Measurements from ENCODE around the gene MRPS12. TPM values are rescaled to one million over a fixed set of nuclear protein-coding genes. Genes with fewer than 3 reads are reported as not detected.
"Not testable (repeated sequence)": the region's sequence is repeated elsewhere in the genome, so short reads cannot be mapped to it uniquely, and the experiment has no call there.

The MRPS12 gene
- 10 to 100 TPM; 25.4 to 78.2 (median 70.1) TPM for polyA plus RNA-seq
- long read RNA-seq, donor 1, transcript MRPS12-203 (2 exons, 1,220 nt) = minor isoform, 7 of 38 reads
- long read RNA-seq, donor 1, transcript MRPS12-201 (3 exons, 1,207 nt) = major isoform, 29 of 38 reads
- long read RNA-seq, donor 1, partial matches to known transcripts = 0 of 38 reads
- long read RNA-seq, donor 1, other reads (novel, unspliced or antisense) = 0 of 38 reads
- long read RNA-seq, donor 2, transcript MRPS12-201 (3 exons, 1,207 nt) = major isoform, 11 of 13 reads
- long read RNA-seq, donor 2, partial matches to known transcripts = 0 of 13 reads
- long read RNA-seq, donor 2, other reads (novel, unspliced or antisense) = 0 of 13 reads
- long read RNA-seq, donor 3, transcript MRPS12-201 (3 exons, 1,207 nt) = major isoform, 8 of 14 reads
- long read RNA-seq, donor 3, partial matches to known transcripts = 0 of 14 reads
- long read RNA-seq, donor 3, other reads (novel, unspliced or antisense) = 0 of 14 reads
- long read RNA-seq, donor 4 = 0 reads
- long read RNA-seq, donor 5, partial matches to known transcripts = 0 of 6 reads
- long read RNA-seq, donor 5, other reads (novel, unspliced or antisense) = 0 of 6 reads
- long read RNA-seq, donor 6, transcript MRPS12-201 (3 exons, 1,207 nt) = major isoform, 7 of 10 reads
- long read RNA-seq, donor 6, partial matches to known transcripts = 0 of 10 reads
- long read RNA-seq, donor 6, other reads (novel, unspliced or antisense) = 0 of 10 reads
- long read RNA-seq, donor 7, transcript MRPS12-201 (3 exons, 1,207 nt) = major isoform, 21 of 33 reads
- long read RNA-seq, donor 7, transcript MRPS12-203 (2 exons, 1,220 nt) = minor isoform, 5 of 33 reads
- long read RNA-seq, donor 7, transcript MRPS12-202 (3 exons, 929 nt) = minor isoform, 7 of 33 reads
- long read RNA-seq, donor 7, partial matches to known transcripts = 0 of 33 reads
- long read RNA-seq, donor 7, other reads (novel, unspliced or antisense) = 0 of 33 reads
- long read RNA-seq, donor 8, partial matches to known transcripts = 0 of 1 reads
- long read RNA-seq, donor 8, other reads (novel, unspliced or antisense) = 0 of 1 reads
- long read RNA-seq, donor 9, partial matches to known transcripts = 0 of 3 reads
- long read RNA-seq, donor 9, other reads (novel, unspliced or antisense) = 0 of 3 reads
- long read RNA-seq, donor 10, transcript MRPS12-201 (3 exons, 1,207 nt) = major isoform, 13 of 15 reads
- long read RNA-seq, donor 10, partial matches to known transcripts = 0 of 15 reads
- long read RNA-seq, donor 10, other reads (novel, unspliced or antisense) = 0 of 15 reads

GRCh38 chr19:38930776-38931520 is at the start of gene MRPS12:
TSS of gene MRPS12 (plus strand) at chr19:38930944. CDS start at chr19:38931295, 351 bp downstream.
- H3K27me3 ChIP-seq (ENCODE audit: control insufficient read depth in 3 of 3, insufficient read depth in 3 of 3, low read length in 3 of 3) = no peaks in the 10 kb centered on the region
- peaks cover 0 to 7% (median 2%) of the 10 kb centered on the region in 3 donors for H3K4me1 ChIP-seq (ENCODE audit: control insufficient read depth in 3 of 3, insufficient read depth in 2 of 3, low read depth in 1 of 3, low read length in 2 of 3)
- peaks cover 0 to 19% of the 10 kb centered on the region in 2 donors for H3K9me3 ChIP-seq (ENCODE audit: control insufficient read depth in 2 of 2, insufficient read depth in 1 of 2, low read depth in 1 of 2, low read length in 1 of 2)
- DNase-seq = peak; percentile 99 to 100
- WGBS, 3 donors = 0% methylated on average over 40 of the region's 40 CpGs
- peak within 1 kb of the TSS; percentile 44 to 98 (median 63) for H3K4me3 ChIP-seq (ENCODE audit: low read depth in 1 of 3, low read length in 3 of 3)
- H3K36me3 ChIP-seq (ENCODE audit: control insufficient read depth in 3 of 3, insufficient read depth in 2 of 3, low read depth in 1 of 3, low read length in 3 of 3) = peaks cover 0 to 55% (median 0%) of the 10 kb centered on the region in 3 donors
- peak within 1 kb of the TSS; percentile 56 to 93 (median 82) for H3K27ac ChIP-seq (ENCODE audit: low read depth in 1 of 3, low read length in 2 of 3)
- peak; percentile 44 for FAIRE-seq

DNA sequence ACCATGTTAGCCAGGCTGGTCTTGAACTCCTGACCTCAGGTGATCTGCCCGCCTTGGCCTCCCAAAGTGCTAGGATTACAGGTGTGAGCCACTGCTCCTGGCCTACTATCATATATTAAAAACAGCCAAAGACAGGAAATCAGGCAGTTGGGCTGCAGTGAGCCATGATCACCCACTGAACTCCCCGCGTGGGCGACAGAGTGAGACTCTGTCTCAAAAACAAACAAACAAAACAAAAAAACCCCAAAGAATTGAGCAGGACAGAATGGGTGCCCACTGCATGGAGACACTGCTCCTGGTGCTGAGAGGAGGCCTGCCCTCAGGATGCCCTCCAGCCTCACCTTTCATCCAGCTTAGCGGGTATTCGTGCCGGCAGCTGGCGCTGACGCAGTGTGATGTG is 47.5 kb upstream of the MRPS12 start:
- no peaks in the 10 kb centered on the region for H3K27me3 ChIP-seq (ENCODE audit: control insufficient read depth in 3 of 3, insufficient read depth in 3 of 3, low read length in 3 of 3)
- peaks cover 6 to 33% (median 8%) of the 10 kb centered on the region in 3 donors for H3K4me1 ChIP-seq (ENCODE audit: control insufficient read depth in 3 of 3, insufficient read depth in 2 of 3, low read depth in 1 of 3, low read length in 2 of 3)
- no peak overlapping the region for H3K27ac ChIP-seq (ENCODE audit: low read depth in 1 of 3, low read length in 2 of 3)
- H3K4me3 ChIP-seq (ENCODE audit: low read depth in 1 of 3, low read length in 3 of 3) = no peak overlapping the region
- FAIRE-seq (no peak), DNase-seq (no peak)
- WGBS, 3 donors = 95 to 96% (median 96%) methylated on average over 9 of the region's 9 CpGs
- peaks cover 0 to 60% (median 2%) of the 10 kb centered on the region in 3 donors for H3K36me3 ChIP-seq (ENCODE audit: control insufficient read depth in 3 of 3, insufficient read depth in 2 of 3, low read depth in 1 of 3, low read length in 3 of 3)
- H3K9me3 ChIP-seq (ENCODE audit: control insufficient read depth in 2 of 2, insufficient read depth in 1 of 2, low read depth in 1 of 2, low read length in 1 of 2) = no peaks in the 10 kb centered on the region

- not testable (repeated sequence) for H3K27me3 ChIP-seq (ENCODE audit: control insufficient read depth in 3 of 3, insufficient read depth in 3 of 3, low read length in 3 of 3); DNase-seq; FAIRE-seq; H3K4me3 ChIP-seq (ENCODE audit: low read depth in 1 of 3, low read length in 3 of 3); H3K27ac ChIP-seq (ENCODE audit: low read depth in 1 of 3, low read length in 2 of 3); H3K9me3 ChIP-seq (ENCODE audit: control insufficient read depth in 2 of 2, insufficient read depth in 1 of 2, low read depth in 1 of 2, low read length in 1 of 2)
- WGBS, 3 donors = 96 to 98% (median 98%) methylated on average over 3 of the region's 3 CpGs
- peaks cover 5 to 67% (median 6%) of the 10 kb centered on the region in 3 donors for H3K36me3 ChIP-seq (ENCODE audit: control insufficient read depth in 3 of 3, insufficient read depth in 2 of 3, low read depth in 1 of 3, low read length in 3 of 3)
- peaks cover 0 to 19% (median 0%) of the 10 kb centered on the region in 3 donors for H3K4me1 ChIP-seq (ENCODE audit: control insufficient read depth in 3 of 3, insufficient read depth in 2 of 3, low read depth in 1 of 3, low read length in 2 of 3)
These were observed 46.1 kb upstream of the MRPS12 start for GRCh38 chr19:38884691-38885090.

DNA sequence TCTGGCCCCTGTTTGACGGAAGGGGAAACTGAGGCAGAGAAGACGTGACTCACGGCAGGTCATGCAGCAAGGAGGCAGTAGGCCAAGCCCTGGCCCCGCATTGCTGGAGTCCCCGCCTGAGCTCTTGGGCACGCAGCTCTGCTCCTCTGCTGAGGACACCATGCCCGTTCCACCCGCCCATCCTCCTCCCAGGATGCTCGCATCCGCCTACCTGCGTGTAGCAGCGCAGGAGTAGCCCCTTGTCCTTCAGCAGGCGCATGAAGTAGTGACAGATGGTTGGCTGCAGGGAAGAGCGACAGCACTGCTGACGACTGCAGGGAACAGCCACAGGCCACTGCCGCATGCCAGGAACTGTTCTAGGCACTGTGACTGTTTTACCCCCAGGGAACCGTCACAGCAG is 41.9 kb upstream of the MRPS12 start:
- no peak for DNase-seq
- Histone ChIP-seq H3K4me1 (ENCODE audit: control insufficient read depth in 3 of 3, insufficient read depth in 2 of 3, low read depth in 1 of 3, low read length in 2 of 3) (no peaks in the 10 kb centered on the region), H3K4me3 (ENCODE audit: low read depth in 1 of 3, low read length in 3 of 3) (no peak overlapping the region), H3K27me3 (ENCODE audit: control insufficient read depth in 3 of 3, insufficient read depth in 3 of 3, low read length in 3 of 3) (no peaks in the 10 kb centered on the region), H3K9me3 (ENCODE audit: control insufficient read depth in 2 of 2, insufficient read depth in 1 of 2, low read depth in 1 of 2, low read length in 1 of 2) (no peaks in the 10 kb centered on the region), H3K27ac (ENCODE audit: low read depth in 1 of 3, low read length in 2 of 3) (no peak overlapping the region), H3K36me3 (ENCODE audit: control insufficient read depth in 3 of 3, insufficient read depth in 2 of 3, low read depth in 1 of 3, low read length in 3 of 3) (peaks cover 3 to 71% (median 8%) of the 10 kb centered on the region in 3 donors)
- no peak for FAIRE-seq
- WGBS, 3 donors = 92 to 97% (median 93%) methylated on average over 16 to 17 of the region's 17 CpGs

DNA sequence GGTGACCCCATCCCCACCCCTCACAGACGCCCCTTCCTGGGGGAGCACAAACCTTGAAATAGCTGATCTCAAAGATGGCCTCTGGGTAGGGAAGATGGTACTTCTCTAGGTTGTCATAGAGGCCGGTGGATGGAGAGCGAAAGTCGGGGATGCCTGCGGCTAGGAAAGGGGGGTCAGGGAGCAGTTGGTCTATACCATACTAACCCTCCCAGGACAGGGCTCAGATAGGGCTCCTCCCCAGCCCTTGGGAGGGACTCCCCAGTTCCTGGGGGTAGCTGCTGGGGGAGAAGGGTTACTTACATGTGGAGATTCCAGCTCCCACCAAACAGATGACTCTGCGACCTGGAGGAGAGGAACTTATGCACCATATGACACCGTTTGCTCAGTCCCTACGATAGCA is 40.9 kb upstream of the MRPS12 start:
- Histone ChIP-seq H3K4me3 (ENCODE audit: low read depth in 1 of 3, low read length in 3 of 3) (no peak overlapping the region), H3K27me3 (ENCODE audit: control insufficient read depth in 3 of 3, insufficient read depth in 3 of 3, low read length in 3 of 3) (no peaks in the 10 kb centered on the region), H3K9me3 (ENCODE audit: control insufficient read depth in 2 of 2, insufficient read depth in 1 of 2, low read depth in 1 of 2, low read length in 1 of 2) (no peaks in the 10 kb centered on the region), H3K36me3 (ENCODE audit: control insufficient read depth in 3 of 3, insufficient read depth in 2 of 3, low read depth in 1 of 3, low read length in 3 of 3) (peaks cover 3 to 75% (median 8%) of the 10 kb centered on the region in 3 donors), H3K4me1 (ENCODE audit: control insufficient read depth in 3 of 3, insufficient read depth in 2 of 3, low read depth in 1 of 3, low read length in 2 of 3) (no peaks in the 10 kb centered on the region), H3K27ac (ENCODE audit: low read depth in 1 of 3, low read length in 2 of 3) (no peak overlapping the region)
- WGBS, 3 donors = 91 to 94% (median 93%) methylated on average over 8 of the region's 8 CpGs
- FAIRE-seq = no peak
- no peak for DNase-seq

DNA sequence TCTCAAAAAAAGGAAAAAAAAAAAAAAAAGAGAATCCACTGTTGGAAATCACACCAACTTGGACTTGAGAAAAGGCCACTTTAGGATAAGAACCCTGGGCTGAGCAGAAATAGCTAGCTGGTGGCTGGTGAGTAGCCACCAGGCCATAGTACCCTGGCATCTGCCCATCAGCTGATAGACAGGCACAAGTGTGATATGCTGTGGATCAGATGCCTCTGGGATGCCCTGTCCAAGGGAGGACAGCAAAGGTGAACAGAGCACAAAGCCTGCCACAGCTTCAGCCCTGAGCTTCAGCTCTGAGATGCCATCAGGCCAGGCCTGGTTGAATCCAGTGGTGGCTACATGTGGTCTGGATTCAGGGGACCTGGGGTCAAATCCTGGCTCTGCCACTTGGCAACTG is 40.1 kb upstream of the MRPS12 start:
- Histone ChIP-seq H3K27ac (ENCODE audit: low read depth in 1 of 3, low read length in 2 of 3) (no peak overlapping the region), H3K4me3 (ENCODE audit: low read depth in 1 of 3, low read length in 3 of 3) (no peak overlapping the region), H3K9me3 (ENCODE audit: control insufficient read depth in 2 of 2, insufficient read depth in 1 of 2, low read depth in 1 of 2, low read length in 1 of 2) (no peaks in the 10 kb centered on the region), H3K27me3 (ENCODE audit: control insufficient read depth in 3 of 3, insufficient read depth in 3 of 3, low read length in 3 of 3) (no peaks in the 10 kb centered on the region), H3K36me3 (ENCODE audit: control insufficient read depth in 3 of 3, insufficient read depth in 2 of 3, low read depth in 1 of 3, low read length in 3 of 3) (peaks cover 3 to 80% (median 8%) of the 10 kb centered on the region in 3 donors), H3K4me1 (ENCODE audit: control insufficient read depth in 3 of 3, insufficient read depth in 2 of 3, low read depth in 1 of 3, low read length in 2 of 3) (no peaks in the 10 kb centered on the region)
- FAIRE-seq = no peak
- no peak for DNase-seq

DNA sequence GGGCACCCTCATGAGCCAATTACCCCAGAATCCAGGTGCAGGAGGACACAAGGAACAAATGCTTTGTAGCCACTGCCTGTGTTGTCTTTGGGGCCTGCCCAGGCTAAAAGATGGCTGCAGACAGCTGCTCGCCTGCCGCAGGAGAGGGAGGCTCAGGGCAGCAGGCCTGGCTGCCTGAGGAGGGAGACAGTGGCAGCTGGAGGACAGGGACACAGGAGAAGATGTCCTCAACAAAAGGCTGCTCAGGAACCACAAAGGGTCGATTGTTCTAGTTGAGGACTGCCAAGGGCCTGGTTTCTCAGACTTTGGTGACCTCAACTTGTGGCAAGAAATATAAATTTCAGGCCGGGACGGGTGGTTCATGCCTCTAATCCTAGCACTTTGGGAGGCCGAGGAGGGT is 39.0 kb upstream of the MRPS12 start:
- H3K9me3 ChIP-seq (ENCODE audit: control insufficient read depth in 2 of 2, insufficient read depth in 1 of 2, low read depth in 1 of 2, low read length in 1 of 2) = no peaks in the 10 kb centered on the region
- WGBS, 3 donors = 89% methylated on average over 6 of the region's 6 CpGs
- peaks cover 3 to 79% (median 8%) of the 10 kb centered on the region in 3 donors for H3K36me3 ChIP-seq (ENCODE audit: control insufficient read depth in 3 of 3, insufficient read depth in 2 of 3, low read depth in 1 of 3, low read length in 3 of 3)
- H3K4me1 ChIP-seq (ENCODE audit: control insufficient read depth in 3 of 3, insufficient read depth in 2 of 3, low read depth in 1 of 3, low read length in 2 of 3) = no peaks in the 10 kb centered on the region
- no peak overlapping the region for H3K4me3 ChIP-seq (ENCODE audit: low read depth in 1 of 3, low read length in 3 of 3)
- no peaks in the 10 kb centered on the region for H3K27me3 ChIP-seq (ENCODE audit: control insufficient read depth in 3 of 3, insufficient read depth in 3 of 3, low read length in 3 of 3)
- no peak for DNase-seq
- no peak for FAIRE-seq
- no peak overlapping the region for H3K27ac ChIP-seq (ENCODE audit: low read depth in 1 of 3, low read length in 2 of 3)

Data from small intestine (tissue), 16 donors.